Subcutaneous abdominal adipose tissue (tissue), 5 donors: Measurements from ENCODE around the gene GALNTL6.
"Not testable (repeated sequence)": the region's sequence is repeated elsewhere in the genome, so short reads cannot be mapped to it uniquely, and the experiment has no call there.

ENCODE experiments used
- H3K27ac ChIP-seq: one replicate; pipeline ENCODE4 v1.7.0; 2013; ENCODE audit warnings: low read depth, mild to moderate bottlenecking, inconsistent platforms, low read length, moderate library complexity
- H3K27me3 ChIP-seq, 5 donors: one replicate each; pipeline ENCODE4 v1.7.0; 2013; ENCODE audit warnings: low read length in 5 of 5, inconsistent platforms in 1 of 5; ENCODE audit not compliant: control insufficient read depth in 5 of 5, insufficient read depth in 4 of 5
- H3K36me3 ChIP-seq, 5 donors: one replicate each; pipeline ENCODE4 v1.7.0; 2013; ENCODE audit warnings: low read length in 5 of 5; ENCODE audit not compliant: control insufficient read depth in 5 of 5, insufficient read depth in 5 of 5
- H3K4me1 ChIP-seq, 5 donors: one replicate each; pipeline ENCODE4 v1.7.0; 2013; ENCODE audit warnings: low read length in 5 of 5, mild to moderate bottlenecking in 3 of 5, moderate library complexity in 1 of 5; ENCODE audit not compliant: control insufficient read depth in 5 of 5, insufficient read depth in 5 of 5
- H3K4me3 ChIP-seq, 5 donors: one replicate each; pipeline ENCODE4 v1.7.0; 2013; ENCODE audit warnings: low read length in 5 of 5, low read depth in 1 of 5
- H3K9ac ChIP-seq, 5 donors: one replicate each; pipeline ENCODE4 v1.7.0; 2013; ENCODE audit warnings: low read length in 5 of 5, mild to moderate bottlenecking in 4 of 5, moderate library complexity in 3 of 5
- H3K9me3 ChIP-seq, 5 donors: one replicate each; pipeline ENCODE4 v1.7.0; 2013; ENCODE audit warnings: low read length in 5 of 5; ENCODE audit not compliant: control insufficient read depth in 5 of 5
- donor health status: healthy.
- donor health status: healthy.
- donor health status: healthy.
- donor health status: healthy.
- donor health status: healthy.

The GALNTL6 gene

GRCh38 chr4:172970189-172970588 is 1157.0 kb downstream of the GALNTL6 start:
- H3K9ac ChIP-seq, H3K27me3 ChIP-seq, H3K4me1 ChIP-seq, H3K4me3 ChIP-seq, H3K27ac ChIP-seq, H3K36me3 ChIP-seq: not testable (repeated sequence)
- peaks cover 0 to 19% (median 6%) of the 10 kb centered on the region in 5 donors for H3K9me3 ChIP-seq

GRCh38 chr4:172974586-172974985 is 1161.4 kb downstream of the GALNTL6 start:
- H3K4me1 ChIP-seq, result no peaks in the 10 kb centered on the region
- H3K27ac ChIP-seq, result no peak overlapping the region
- H3K9ac ChIP-seq, result no peak overlapping the region
- H3K4me3 ChIP-seq, result no peak overlapping the region
- no peaks in the 10 kb centered on the region for H3K36me3 ChIP-seq
- H3K27me3 ChIP-seq, result peaks cover 0 to 6% (median 0%) of the 10 kb centered on the region in 5 donors
- H3K9me3 ChIP-seq, result peaks cover 0 to 14% (median 3%) of the 10 kb centered on the region in 5 donors

GRCh38 chr4:172975651-172976229 is 1162.5 kb downstream of the GALNTL6 start:
- H3K36me3 ChIP-seq, result no peaks in the 10 kb centered on the region
- H3K27me3 ChIP-seq, result peaks cover 0 to 6% (median 0%) of the 10 kb centered on the region in 5 donors
- no peak overlapping the region for H3K27ac ChIP-seq
- no peaks in the 10 kb centered on the region for H3K4me1 ChIP-seq
- H3K4me3 ChIP-seq, result no peak overlapping the region
- H3K9me3 ChIP-seq, result peaks cover 0 to 5% (median 0%) of the 10 kb centered on the region in 5 donors
- H3K9ac ChIP-seq, result no peak overlapping the region

- not testable (repeated sequence) for H3K27me3 ChIP-seq, H3K27ac ChIP-seq, H3K36me3 ChIP-seq, H3K4me1 ChIP-seq, H3K9me3 ChIP-seq, H3K9ac ChIP-seq, H3K4me3 ChIP-seq
Observed at GRCh38 chr4:172977491-172978041, 1164.4 kb downstream of the GALNTL6 start.

- H3K4me3 ChIP-seq, result no peak overlapping the region
- H3K4me1 ChIP-seq, result no peaks in the 10 kb centered on the region
- no peaks in the 10 kb centered on the region for H3K36me3 ChIP-seq
- no peak overlapping the region for H3K27ac ChIP-seq
- no peak overlapping the region for H3K9ac ChIP-seq
- H3K27me3 ChIP-seq, result peaks cover 0 to 6% (median 0%) of the 10 kb centered on the region in 5 donors
- H3K9me3 ChIP-seq, result peaks cover 0 to 3% (median 0%) of the 10 kb centered on the region in 5 donors
Observed at GRCh38 chr4:172978848-172979247, 1165.6 kb downstream of the GALNTL6 start.

- Histone ChIP-seq H3K27ac (no peak overlapping the region), H3K4me3 (no peak overlapping the region), H3K36me3 (no peaks in the 10 kb centered on the region), H3K4me1 (no peaks in the 10 kb centered on the region), H3K9me3 (peaks cover 0 to 3% (median 0%) of the 10 kb centered on the region in 5 donors), H3K9ac (no peak overlapping the region), H3K27me3 (peaks cover 0 to 6% (median 0%) of the 10 kb centered on the region in 5 donors)
Observed at GRCh38 chr4:172979332-172979731, 1166.1 kb downstream of the GALNTL6 start.

GRCh38 chr4:172980219-172980618 is 1167.0 kb downstream of the GALNTL6 start:
- no peak overlapping the region for H3K9ac ChIP-seq
- H3K36me3 ChIP-seq, result no peaks in the 10 kb centered on the region
- peaks cover 0 to 1% (median 0%) of the 10 kb centered on the region in 5 donors for H3K27me3 ChIP-seq
- H3K27ac ChIP-seq, result no peak overlapping the region
- peaks cover 0 to 3% (median 0%) of the 10 kb centered on the region in 5 donors for H3K9me3 ChIP-seq
- no peaks in the 10 kb centered on the region for H3K4me1 ChIP-seq
- H3K4me3 ChIP-seq, result no peak overlapping the region

- H3K36me3 ChIP-seq, result no peaks in the 10 kb centered on the region
- peaks cover 0 to 3% (median 0%) of the 10 kb centered on the region in 5 donors for H3K9me3 ChIP-seq
- no peak overlapping the region for H3K27ac ChIP-seq
- no peak overlapping the region for H3K4me3 ChIP-seq
- H3K9ac ChIP-seq, result no peak overlapping the region
- no peaks in the 10 kb centered on the region for H3K27me3 ChIP-seq
- H3K4me1 ChIP-seq, result no peaks in the 10 kb centered on the region
Observed at GRCh38 chr4:172982151-172982590, 1169.0 kb downstream of the GALNTL6 start.

- Histone ChIP-seq H3K27ac (no peak overlapping the region), H3K9ac (no peak overlapping the region), H3K9me3 (peaks cover 0 to 3% (median under 1%) of the 10 kb centered on the region in 5 donors), H3K4me1 (no peaks in the 10 kb centered on the region), H3K4me3 (no peak overlapping the region), H3K27me3 (no peaks in the 10 kb centered on the region), H3K36me3 (no peaks in the 10 kb centered on the region)
Observed at GRCh38 chr4:172983014-172983413, 1169.8 kb downstream of the GALNTL6 start.

- no peak overlapping the region for H3K9ac ChIP-seq
- H3K27me3 ChIP-seq, result no peaks in the 10 kb centered on the region
- no peaks in the 10 kb centered on the region for H3K36me3 ChIP-seq
- no peak overlapping the region for H3K27ac ChIP-seq
- H3K4me3 ChIP-seq, result no peak overlapping the region
- peaks cover 0 to 8% (median 3%) of the 10 kb centered on the region in 5 donors for H3K9me3 ChIP-seq
- no peaks in the 10 kb centered on the region for H3K4me1 ChIP-seq
Observed at GRCh38 chr4:172983631-172984030, 1170.4 kb downstream of the GALNTL6 start.
